PC-9 (cell line): Measurements from ENCODE around the gene FTMT.

Source experiments
- CTCF ChIP-seq: fragments of 200-600 bp; sonication (generic); conservative IDR thresholded peaks from 2 replicates; pipeline ENCODE4 v1.6.1; 2017; ENCODE audit warnings: mixed run types, antibody characterized with exemption, mild to moderate bottlenecking, moderate library complexity
- EZH2 ChIP-seq: fragments of 200-600 bp; sonication (generic); IDR thresholded peaks from 2 replicates; pipeline ENCODE4 v1.8.0; 2017; ENCODE audit warnings: antibody characterized with exemption, low read depth

- no peak for TF ChIP-seq CTCF
- no peak for TF ChIP-seq EZH2
These were observed 47.7 kb downstream of the FTMT start for GRCh38 chr5:121899346-121899745.
